ENCODE measurements around the gene THADA.

GRCh38 chr2:43391878-43392215 is 204.0 kb downstream of the THADA start:
- TF ChIP-seq CTCF (IDR thresholded peaks at IDR 0.05; ENCODE audit: borderline replicate concordance, extremely low read depth, low read length, poor library complexity, severe bottlenecking), result no peak
- TF ChIP-seq EZH2 (IDR thresholded peaks at IDR 0.05; ENCODE audit: borderline replicate concordance, low read depth, low read length, severe bottlenecking), result no peak
